A673 (cell line): ENCODE measurements around the gene ZGLP1.

Experiments used
- CTCF ChIP-seq: fragments of 300-800, 200-600 bp; sonication (generic); conservative IDR thresholded peaks from 2 replicates; pipeline ENCODE4 v1.5.1; 2017; ENCODE audit warnings: low read depth, mild to moderate bottlenecking, antibody characterized with exemption, low read length, moderate library complexity, mixed read lengths
- EZH2 ChIP-seq: fragments of 200-600 bp; sonication (generic); IDR thresholded peaks from 2 replicates; pipeline ENCODE4 v1.6.1; 2017; ENCODE audit warnings: borderline replicate concordance, low read depth, mild to moderate bottlenecking, mixed read lengths, antibody characterized with exemption, low read length; ENCODE audit not compliant: poor library complexity, severe bottlenecking

GRCh38 chr19:10325732-10326131 is 16.1 kb upstream of the ZGLP1 start:
- TF ChIP-seq CTCF (no peak), EZH2 (no peak)
